WTC11 (cell line): Measurements from ENCODE around the gene APOE. TPM values are rescaled to one million over a fixed set of nuclear protein-coding genes. Genes with fewer than 3 reads are reported as not detected.

ENCODE experiments used
- ATAC-seq: fragments of 200-7000 bp; cut with Tn5 transposase; 2 replicates; pipeline ENCODE4 v1.10.0; 2021; ENCODE audit warnings: mild to moderate bottlenecking, moderate library complexity
- CTCF ChIA-PET: fragments of 300-600 bp; sonication (Branson Sonifier 250); formaldehyde crosslinking; loops from one replicate; lab custom pipeline; 2021; ENCODE audit warnings: antibody characterized with exemption; lab: Charles Lee
- POLR2A ChIA-PET: fragments of 350-600 bp; sonication (Branson Sonifier 250); formaldehyde crosslinking; loops from one replicate; lab custom pipeline; 2021; ENCODE audit warnings: antibody characterized with exemption; lab: Charles Lee
- DNase-seq: peaks from one replicate; pipeline ENCODE4 v3.0.0; 2021; ENCODE audit warnings: low spot score
- H3K27ac Mint-ChIP-seq: 2 replicates; pipeline ENCODE4 v1.8.0; 2021; ENCODE audit warnings: mixed read lengths
- H3K27me3 Mint-ChIP-seq: 2 replicates; pipeline ENCODE4 v1.8.0; 2021; ENCODE audit warnings: low read depth, mild to moderate bottlenecking, moderate library complexity, mixed read lengths
- H3K36me3 Mint-ChIP-seq: 2 replicates; pipeline ENCODE4 v1.8.0; 2021; ENCODE audit warnings: mixed read lengths
- H3K4me1 Mint-ChIP-seq: 2 replicates; pipeline ENCODE4 v1.8.0; 2022; ENCODE audit warnings: mixed read lengths
- H3K4me3 Mint-ChIP-seq: 2 replicates; pipeline ENCODE4 v1.8.0; 2021; ENCODE audit warnings: mild to moderate bottlenecking, moderate library complexity, mixed read lengths
- H3K9me3 Mint-ChIP-seq: 2 replicates; pipeline ENCODE4 v1.8.0; 2021; ENCODE audit warnings: mixed read lengths
- ELF4 ChIP-seq: sonication (generic); formaldehyde crosslinking; IDR thresholded peaks from 2 replicates; pipeline ENCODE4 v1.8.1; 2022; ENCODE audit warnings: low read depth, mild to moderate bottlenecking, moderate library complexity, missing genetic modification reagents
- GTF2I ChIP-seq: fragments of 250-450 bp; sonication (Bioruptor Pico); conservative IDR thresholded peaks from 2 replicates; pipeline ENCODE4 v1.4.0; 2021; ENCODE audit warnings: mild to moderate bottlenecking
- JAZF1 ChIP-seq: fragments of 250-450 bp; sonication (Bioruptor Pico); IDR thresholded peaks from 2 replicates; pipeline ENCODE4 v1.9.0; 2021; ENCODE audit warnings: moderate library complexity, mild to moderate bottlenecking, inconsistent platforms
- NR1H2 ChIP-seq: sonication (generic); formaldehyde crosslinking; IDR thresholded peaks from 2 replicates; pipeline ENCODE4 v1.9.0; 2021; ENCODE audit warnings: mild to moderate bottlenecking, moderate library complexity, missing genetic modification reagents
- NR3C1 ChIP-seq: sonication (generic); formaldehyde crosslinking; conservative IDR thresholded peaks from 2 replicates; pipeline ENCODE4 v1.8.1; 2023; ENCODE audit warnings: low read depth, mild to moderate bottlenecking, missing genetic modification reagents
- SMAD4 ChIP-seq: sonication (generic); formaldehyde crosslinking; IDR thresholded peaks from 2 replicates; pipeline ENCODE4 v1.8.0; 2022; ENCODE audit warnings: mild to moderate bottlenecking, missing genetic modification reagents
- TEAD1 ChIP-seq: sonication (generic); formaldehyde crosslinking; IDR thresholded peaks from 2 replicates; pipeline ENCODE4 v1.8.0; 2022; ENCODE audit warnings: mild to moderate bottlenecking, missing genetic modification reagents
- TEAD4 ChIP-seq: sonication (generic); formaldehyde crosslinking; IDR thresholded peaks from 2 replicates; pipeline ENCODE4 v1.8.0; 2022; ENCODE audit warnings: mild to moderate bottlenecking, missing genetic modification reagents
- ZNF121 ChIP-seq: sonication (generic); formaldehyde crosslinking; IDR thresholded peaks from 2 replicates; pipeline ENCODE4 v1.8.0; 2023; ENCODE audit warnings: missing genetic modification reagents
- ZNF396 ChIP-seq: fragments of 250-450 bp; sonication (Bioruptor Pico); IDR thresholded peaks from 2 replicates; pipeline ENCODE4 v1.8.0; 2021; ENCODE audit warnings: mild to moderate bottlenecking, moderate library complexity, borderline replicate concordance
- ZNF671 ChIP-seq: fragments of 250-450 bp; sonication (Bioruptor Pico); IDR thresholded peaks from 2 replicates; pipeline ENCODE4 v1.8.0; 2021; ENCODE audit warnings: mild to moderate bottlenecking
- total RNA-seq: library from RNA; stranded (reverse); gene quantifications from 3 replicates; pipeline ENCODE4 v1.2.3, GENCODE V29; 2021
- TF ChIP-seq, protein P1 (sequence below): sonication (generic); formaldehyde crosslinking; IDR thresholded peaks from 2 replicates; pipeline ENCODE4 v1.8.0; 2023; ENCODE audit warnings: missing genetic modification reagents
- TF ChIP-seq, protein P2 (sequence below): sonication (generic); formaldehyde crosslinking; IDR thresholded peaks from 2 replicates; pipeline ENCODE4 v1.8.1; 2022; ENCODE audit warnings: low read depth, mild to moderate bottlenecking, moderate library complexity, missing genetic modification reagents, borderline replicate concordance
- TF ChIP-seq, protein P3 (sequence below): sonication (generic); formaldehyde crosslinking; IDR thresholded peaks from 2 replicates; pipeline ENCODE4 v1.8.0; 2022; ENCODE audit warnings: mild to moderate bottlenecking, missing genetic modification reagents
- TF ChIP-seq, protein P4 (sequence below): fragments of 200-600 bp; IDR thresholded peaks from 2 replicates; pipeline ENCODE4 v1.8.0; 2022; ENCODE audit warnings: antibody characterized with exemption
- TF ChIP-seq, protein P5 (sequence below): sonication (generic); formaldehyde crosslinking; IDR thresholded peaks from 2 replicates; pipeline ENCODE4 v1.8.1; 2023; ENCODE audit warnings: mild to moderate bottlenecking, missing genetic modification reagents, borderline replicate concordance
- TF ChIP-seq, protein P6 (sequence below): sonication (generic); formaldehyde crosslinking; IDR thresholded peaks from 2 replicates; pipeline ENCODE4 v1.8.0; 2023; ENCODE audit warnings: missing genetic modification reagents, mild to moderate bottlenecking, borderline replicate concordance

APOE gene
- total RNA-seq, 1 experiment from 2014 or later: 824 TPM

DNA sequence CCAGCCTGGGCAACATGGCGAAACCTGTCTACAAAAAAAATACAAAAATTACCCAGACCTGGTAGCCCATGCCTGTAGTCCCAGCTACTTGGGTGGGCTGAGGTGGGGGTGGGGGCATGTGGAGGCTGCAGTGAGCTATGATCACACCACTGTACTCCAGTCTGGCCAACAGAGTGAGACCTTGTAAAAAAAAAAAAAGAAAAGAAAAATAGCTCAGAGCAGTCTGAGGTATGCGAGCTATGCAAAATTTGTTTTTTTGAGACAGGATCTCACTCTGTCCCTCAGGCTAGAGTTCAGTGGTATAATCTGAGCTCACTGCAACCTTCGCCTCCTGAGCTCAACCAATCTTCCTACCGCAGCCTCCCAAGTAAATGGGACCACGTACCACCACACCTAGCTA is 21.7 kb upstream of the APOE start:
- DNase-seq (no peak), ATAC-seq (no peak)
- CTCF ChIA-PET: interaction anchor here (1.1 to 1.3 kb wide), 3 partner anchors 38 to 105 kb away, joined by 3 to 4 read pairs (median 3); partner anchors contain the start of gene NECTIN2
- Mint-ChIP-seq H3K4me3 (no peak overlapping the region), H3K9me3 (no peaks in the 10 kb centered on the region), H3K27me3 (no peaks in the 10 kb centered on the region), H3K27ac (no peak overlapping the region), H3K4me1 (peaks cover 21% of the 10 kb centered on the region), H3K36me3 (peaks cover 33% of the 10 kb centered on the region)
- TF ChIP-seq TEAD1 (CRISPR knock-in tag) (no peak), ELF4 (CRISPR knock-in tag) (no peak), ZNF671 (no peak)
- TF ChIP-seq, protein P1, sequence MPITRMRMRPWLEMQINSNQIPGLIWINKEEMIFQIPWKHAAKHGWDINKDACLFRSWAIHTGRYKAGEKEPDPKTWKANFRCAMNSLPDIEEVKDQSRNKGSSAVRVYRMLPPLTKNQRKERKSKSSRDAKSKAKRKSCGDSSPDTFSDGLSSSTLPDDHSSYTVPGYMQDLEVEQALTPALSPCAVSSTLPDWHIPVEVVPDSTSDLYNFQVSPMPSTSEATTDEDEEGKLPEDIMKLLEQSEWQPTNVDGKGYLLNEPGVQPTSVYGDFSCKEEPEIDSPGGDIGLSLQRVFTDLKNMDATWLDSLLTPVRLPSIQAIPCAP (CRISPR knock-in tag): no peak
- TF ChIP-seq, protein P2, sequence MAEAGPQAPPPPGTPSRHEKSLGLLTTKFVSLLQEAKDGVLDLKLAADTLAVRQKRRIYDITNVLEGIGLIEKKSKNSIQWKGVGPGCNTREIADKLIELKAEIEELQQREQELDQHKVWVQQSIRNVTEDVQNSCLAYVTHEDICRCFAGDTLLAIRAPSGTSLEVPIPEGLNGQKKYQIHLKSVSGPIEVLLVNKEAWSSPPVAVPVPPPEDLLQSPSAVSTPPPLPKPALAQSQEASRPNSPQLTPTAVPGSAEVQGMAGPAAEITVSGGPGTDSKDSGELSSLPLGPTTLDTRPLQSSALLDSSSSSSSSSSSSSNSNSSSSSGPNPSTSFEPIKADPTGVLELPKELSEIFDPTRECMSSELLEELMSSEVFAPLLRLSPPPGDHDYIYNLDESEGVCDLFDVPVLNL (CRISPR knock-in tag): no peak
- TF ChIP-seq, protein P3, sequence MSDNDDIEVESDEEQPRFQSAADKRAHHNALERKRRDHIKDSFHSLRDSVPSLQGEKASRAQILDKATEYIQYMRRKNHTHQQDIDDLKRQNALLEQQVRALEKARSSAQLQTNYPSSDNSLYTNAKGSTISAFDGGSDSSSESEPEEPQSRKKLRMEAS (CRISPR knock-in tag): no peak
- POLR2A ChIA-PET: no interaction called here

DNA sequence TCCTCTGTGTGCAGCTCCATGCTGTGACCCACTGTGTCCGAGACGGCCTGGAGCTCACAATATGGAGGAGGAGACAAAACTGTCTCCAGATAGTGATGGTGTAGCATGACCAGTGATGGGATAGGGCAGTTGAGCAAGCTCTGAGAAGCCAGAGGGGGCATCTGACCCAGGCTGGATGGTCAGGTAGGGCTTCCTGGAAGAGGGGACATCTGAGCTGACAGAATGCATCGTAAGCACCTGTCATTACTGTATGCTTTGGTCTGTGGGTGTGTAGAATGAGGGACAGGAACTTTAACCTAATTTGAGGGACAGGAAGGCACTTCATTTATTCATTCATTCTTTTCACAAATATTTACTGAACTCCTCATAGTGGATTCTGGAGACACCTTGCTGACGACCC is 21.0 kb upstream of the APOE start:
- Mint-ChIP-seq H3K36me3 (peaks cover 33% of the 10 kb centered on the region), H3K9me3 (no peaks in the 10 kb centered on the region), H3K4me3 (no peak overlapping the region), H3K4me1 (peaks cover 21% of the 10 kb centered on the region), H3K27ac (peak overlapping the region; percentile 48; the same call in 1 of the 2 replicates), H3K27me3 (no peaks in the 10 kb centered on the region; the same call in 1 of the 2 replicates)
- CTCF ChIA-PET: interaction anchor here (1.1 to 1.3 kb wide), 3 partner anchors 21 to 68 kb away, joined by 3 to 5 read pairs (median 4); partner anchors contain the start of gene NECTIN2
- no peak for TF ChIP-seq SMAD4 (CRISPR knock-in tag)
- TF ChIP-seq ZNF396 (CRISPR knock-in tag): no peak
- TF ChIP-seq GTF2I: no peak
- TF ChIP-seq, protein P4, sequence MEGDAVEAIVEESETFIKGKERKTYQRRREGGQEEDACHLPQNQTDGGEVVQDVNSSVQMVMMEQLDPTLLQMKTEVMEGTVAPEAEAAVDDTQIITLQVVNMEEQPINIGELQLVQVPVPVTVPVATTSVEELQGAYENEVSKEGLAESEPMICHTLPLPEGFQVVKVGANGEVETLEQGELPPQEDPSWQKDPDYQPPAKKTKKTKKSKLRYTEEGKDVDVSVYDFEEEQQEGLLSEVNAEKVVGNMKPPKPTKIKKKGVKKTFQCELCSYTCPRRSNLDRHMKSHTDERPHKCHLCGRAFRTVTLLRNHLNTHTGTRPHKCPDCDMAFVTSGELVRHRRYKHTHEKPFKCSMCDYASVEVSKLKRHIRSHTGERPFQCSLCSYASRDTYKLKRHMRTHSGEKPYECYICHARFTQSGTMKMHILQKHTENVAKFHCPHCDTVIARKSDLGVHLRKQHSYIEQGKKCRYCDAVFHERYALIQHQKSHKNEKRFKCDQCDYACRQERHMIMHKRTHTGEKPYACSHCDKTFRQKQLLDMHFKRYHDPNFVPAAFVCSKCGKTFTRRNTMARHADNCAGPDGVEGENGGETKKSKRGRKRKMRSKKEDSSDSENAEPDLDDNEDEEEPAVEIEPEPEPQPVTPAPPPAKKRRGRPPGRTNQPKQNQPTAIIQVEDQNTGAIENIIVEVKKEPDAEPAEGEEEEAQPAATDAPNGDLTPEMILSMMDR: no peak
- TF ChIP-seq, protein P5, sequence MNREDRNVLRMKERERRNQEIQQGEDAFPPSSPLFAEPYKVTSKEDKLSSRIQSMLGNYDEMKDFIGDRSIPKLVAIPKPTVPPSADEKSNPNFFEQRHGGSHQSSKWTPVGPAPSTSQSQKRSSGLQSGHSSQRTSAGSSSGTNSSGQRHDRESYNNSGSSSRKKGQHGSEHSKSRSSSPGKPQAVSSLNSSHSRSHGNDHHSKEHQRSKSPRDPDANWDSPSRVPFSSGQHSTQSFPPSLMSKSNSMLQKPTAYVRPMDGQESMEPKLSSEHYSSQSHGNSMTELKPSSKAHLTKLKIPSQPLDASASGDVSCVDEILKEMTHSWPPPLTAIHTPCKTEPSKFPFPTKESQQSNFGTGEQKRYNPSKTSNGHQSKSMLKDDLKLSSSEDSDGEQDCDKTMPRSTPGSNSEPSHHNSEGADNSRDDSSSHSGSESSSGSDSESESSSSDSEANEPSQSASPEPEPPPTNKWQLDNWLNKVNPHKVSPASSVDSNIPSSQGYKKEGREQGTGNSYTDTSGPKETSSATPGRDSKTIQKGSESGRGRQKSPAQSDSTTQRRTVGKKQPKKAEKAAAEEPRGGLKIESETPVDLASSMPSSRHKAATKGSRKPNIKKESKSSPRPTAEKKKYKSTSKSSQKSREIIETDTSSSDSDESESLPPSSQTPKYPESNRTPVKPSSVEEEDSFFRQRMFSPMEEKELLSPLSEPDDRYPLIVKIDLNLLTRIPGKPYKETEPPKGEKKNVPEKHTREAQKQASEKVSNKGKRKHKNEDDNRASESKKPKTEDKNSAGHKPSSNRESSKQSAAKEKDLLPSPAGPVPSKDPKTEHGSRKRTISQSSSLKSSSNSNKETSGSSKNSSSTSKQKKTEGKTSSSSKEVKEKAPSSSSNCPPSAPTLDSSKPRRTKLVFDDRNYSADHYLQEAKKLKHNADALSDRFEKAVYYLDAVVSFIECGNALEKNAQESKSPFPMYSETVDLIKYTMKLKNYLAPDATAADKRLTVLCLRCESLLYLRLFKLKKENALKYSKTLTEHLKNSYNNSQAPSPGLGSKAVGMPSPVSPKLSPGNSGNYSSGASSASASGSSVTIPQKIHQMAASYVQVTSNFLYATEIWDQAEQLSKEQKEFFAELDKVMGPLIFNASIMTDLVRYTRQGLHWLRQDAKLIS (CRISPR knock-in tag): no peak
- TF ChIP-seq JAZF1: no peak
- no peak for TF ChIP-seq ZNF121 (CRISPR knock-in tag)
- no peak for TF ChIP-seq TEAD4 (CRISPR knock-in tag)
- POLR2A ChIA-PET: no interaction called here
- DNase-seq (no peak), ATAC-seq (no peak)

DNA sequence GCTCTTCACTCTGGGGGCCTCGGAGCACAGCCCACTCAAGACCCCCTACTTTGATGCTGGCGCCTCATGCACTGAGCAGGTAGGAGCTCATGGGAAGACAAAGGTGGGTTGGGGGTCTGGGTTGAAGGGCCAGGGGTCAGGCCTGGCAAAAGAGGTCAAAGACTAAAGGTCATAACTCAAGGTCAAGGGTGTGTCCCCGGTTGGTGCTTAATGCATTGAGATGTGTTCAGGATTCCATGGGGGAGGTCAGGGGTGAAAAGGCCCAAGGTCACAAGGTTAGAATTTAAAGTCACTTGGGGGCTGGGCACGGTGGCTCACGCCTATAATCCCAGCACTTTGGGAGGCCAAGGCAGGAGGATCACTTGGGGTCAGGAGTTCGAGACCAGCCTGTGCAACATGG is 19.5 kb upstream of the APOE start:
- ATAC-seq (no peak), DNase-seq (no peak)
- ChIA-PET POLR2A (no interaction called here), CTCF (interaction anchor here (0.6 kb wide), 1 partner anchor 23 kb away, joined by 3 read pairs; no protein-coding TSS in a partner anchor)
- Mint-ChIP-seq H3K4me1 (peaks cover 22% of the 10 kb centered on the region), H3K9me3 (no peaks in the 10 kb centered on the region), H3K27me3 (no peaks in the 10 kb centered on the region; the same call in 1 of the 2 replicates), H3K27ac (no peak overlapping the region), H3K4me3 (no peak overlapping the region), H3K36me3 (peaks cover 30% of the 10 kb centered on the region)
- no peak for TF ChIP-seq ZNF671
- TF ChIP-seq, protein P6, sequence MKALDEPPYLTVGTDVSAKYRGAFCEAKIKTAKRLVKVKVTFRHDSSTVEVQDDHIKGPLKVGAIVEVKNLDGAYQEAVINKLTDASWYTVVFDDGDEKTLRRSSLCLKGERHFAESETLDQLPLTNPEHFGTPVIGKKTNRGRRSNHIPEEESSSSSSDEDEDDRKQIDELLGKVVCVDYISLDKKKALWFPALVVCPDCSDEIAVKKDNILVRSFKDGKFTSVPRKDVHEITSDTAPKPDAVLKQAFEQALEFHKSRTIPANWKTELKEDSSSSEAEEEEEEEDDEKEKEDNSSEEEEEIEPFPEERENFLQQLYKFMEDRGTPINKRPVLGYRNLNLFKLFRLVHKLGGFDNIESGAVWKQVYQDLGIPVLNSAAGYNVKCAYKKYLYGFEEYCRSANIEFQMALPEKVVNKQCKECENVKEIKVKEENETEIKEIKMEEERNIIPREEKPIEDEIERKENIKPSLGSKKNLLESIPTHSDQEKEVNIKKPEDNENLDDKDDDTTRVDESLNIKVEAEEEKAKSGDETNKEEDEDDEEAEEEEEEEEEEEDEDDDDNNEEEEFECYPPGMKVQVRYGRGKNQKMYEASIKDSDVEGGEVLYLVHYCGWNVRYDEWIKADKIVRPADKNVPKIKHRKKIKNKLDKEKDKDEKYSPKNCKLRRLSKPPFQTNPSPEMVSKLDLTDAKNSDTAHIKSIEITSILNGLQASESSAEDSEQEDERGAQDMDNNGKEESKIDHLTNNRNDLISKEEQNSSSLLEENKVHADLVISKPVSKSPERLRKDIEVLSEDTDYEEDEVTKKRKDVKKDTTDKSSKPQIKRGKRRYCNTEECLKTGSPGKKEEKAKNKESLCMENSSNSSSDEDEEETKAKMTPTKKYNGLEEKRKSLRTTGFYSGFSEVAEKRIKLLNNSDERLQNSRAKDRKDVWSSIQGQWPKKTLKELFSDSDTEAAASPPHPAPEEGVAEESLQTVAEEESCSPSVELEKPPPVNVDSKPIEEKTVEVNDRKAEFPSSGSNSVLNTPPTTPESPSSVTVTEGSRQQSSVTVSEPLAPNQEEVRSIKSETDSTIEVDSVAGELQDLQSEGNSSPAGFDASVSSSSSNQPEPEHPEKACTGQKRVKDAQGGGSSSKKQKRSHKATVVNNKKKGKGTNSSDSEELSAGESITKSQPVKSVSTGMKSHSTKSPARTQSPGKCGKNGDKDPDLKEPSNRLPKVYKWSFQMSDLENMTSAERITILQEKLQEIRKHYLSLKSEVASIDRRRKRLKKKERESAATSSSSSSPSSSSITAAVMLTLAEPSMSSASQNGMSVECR (CRISPR knock-in tag): no peak
- TF ChIP-seq, protein P3 (CRISPR knock-in tag): no peak
- TF ChIP-seq ZNF396 (CRISPR knock-in tag): no peak
- no peak for TF ChIP-seq NR1H2 (CRISPR knock-in tag)
- TF ChIP-seq NR3C1 (CRISPR knock-in tag): no peak
